ENCODE data around the gene CCDC102B. TPM values are rescaled to one million over a fixed set of nuclear protein-coding genes. Genes with fewer than 3 reads are reported as not detected.

Gene CCDC102B
- polyA plus RNA-seq, 1 donor from 2014 or later, result 8.7 TPM

GRCh38 chr18:69081846-69082245 lies 284.0 kb downstream of the CCDC102B start:
- Histone ChIP-seq H2AFZ (ENCODE audit: low read depth, low read length) (no peak overlapping the region), H3F3A (ENCODE audit: insufficient read depth, low read length, poor library complexity, severe bottlenecking) (no peaks in the 10 kb centered on the region), H3K36me3 (ENCODE audit: insufficient read depth, low read length) (no peaks in the 10 kb centered on the region), H3K4me2 (ENCODE audit: low read length) (no peak overlapping the region), H4K20me1 (ENCODE audit: insufficient read depth) (no peaks in the 10 kb centered on the region), H3K27me3 (ENCODE audit: insufficient read depth, low read depth, low read length) (no peaks in the 10 kb centered on the region), H3K4me3 (ENCODE audit: low read length) (no peak overlapping the region), H3K9me2 (ENCODE audit: insufficient read depth, low read length) (no peaks in the 10 kb centered on the region), H3K79me2 (replicated peaks; ENCODE audit: insufficient read depth, low read length) (no peaks in the 10 kb centered on the region), H3K27ac (ENCODE audit: low read length) (no peak overlapping the region), H3K9me3 (ENCODE audit: low read length) (no peaks in the 10 kb centered on the region), H3K9ac (ENCODE audit: low read length) (no peak overlapping the region)
- TF ChIP-seq EP300 (conservative IDR thresholded peaks at IDR 0.05; ENCODE audit: poor library complexity, severe bottlenecking) (peak; percentile 17), CTCF (IDR thresholded peaks at IDR 0.05; ENCODE audit: poor library complexity, severe bottlenecking) (no peak)

DNA sequence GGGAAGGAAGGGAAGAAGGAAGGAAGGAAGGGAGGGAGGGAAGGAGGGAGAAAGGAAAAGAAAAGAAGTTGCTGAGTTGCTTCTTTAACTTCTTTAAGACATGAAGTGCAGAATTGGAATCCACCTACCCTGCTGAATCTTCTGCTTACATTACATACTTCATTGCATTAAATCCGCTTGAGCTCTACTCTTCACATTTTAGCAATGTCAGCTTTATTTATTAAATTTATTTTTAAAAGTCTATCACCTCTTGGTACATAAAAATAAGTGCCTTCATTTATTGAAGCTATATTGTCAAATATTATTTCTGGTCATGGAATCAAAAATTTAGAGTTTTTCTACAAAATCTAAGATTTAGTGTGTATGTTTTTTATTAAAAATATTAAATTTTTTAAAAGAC lies 284.6 kb downstream of the CCDC102B start:
- no peaks in the 10 kb centered on the region for H3K27me3 ChIP-seq (ENCODE audit: insufficient read depth, low read depth, low read length)
- no peaks in the 10 kb centered on the region for H4K20me1 ChIP-seq (ENCODE audit: insufficient read depth)
- no peaks in the 10 kb centered on the region for H3K79me2 ChIP-seq (replicated peaks; ENCODE audit: insufficient read depth, low read length)
- H3K9ac ChIP-seq (ENCODE audit: low read length), result no peak overlapping the region
- H2AFZ ChIP-seq (ENCODE audit: low read depth, low read length), result no peak overlapping the region
- H3K4me3 ChIP-seq (ENCODE audit: low read length), result no peak overlapping the region
- H3K27ac ChIP-seq (ENCODE audit: low read length), result no peak overlapping the region
- no peaks in the 10 kb centered on the region for H3K9me3 ChIP-seq (ENCODE audit: low read length)
- no peaks in the 10 kb centered on the region for H3K9me2 ChIP-seq (ENCODE audit: insufficient read depth, low read length)
- TF ChIP-seq CTCF (IDR thresholded peaks at IDR 0.05; ENCODE audit: poor library complexity, severe bottlenecking) (no peak), EZH2 (IDR thresholded peaks at IDR 0.05; ENCODE audit: borderline replicate concordance, insufficient read depth, low read length, poor library complexity, severe bottlenecking) (no peak), POLR2AphosphoS5 (IDR thresholded peaks at IDR 0.05) (no peak)
- TF ChIP-seq, protein P1, sequence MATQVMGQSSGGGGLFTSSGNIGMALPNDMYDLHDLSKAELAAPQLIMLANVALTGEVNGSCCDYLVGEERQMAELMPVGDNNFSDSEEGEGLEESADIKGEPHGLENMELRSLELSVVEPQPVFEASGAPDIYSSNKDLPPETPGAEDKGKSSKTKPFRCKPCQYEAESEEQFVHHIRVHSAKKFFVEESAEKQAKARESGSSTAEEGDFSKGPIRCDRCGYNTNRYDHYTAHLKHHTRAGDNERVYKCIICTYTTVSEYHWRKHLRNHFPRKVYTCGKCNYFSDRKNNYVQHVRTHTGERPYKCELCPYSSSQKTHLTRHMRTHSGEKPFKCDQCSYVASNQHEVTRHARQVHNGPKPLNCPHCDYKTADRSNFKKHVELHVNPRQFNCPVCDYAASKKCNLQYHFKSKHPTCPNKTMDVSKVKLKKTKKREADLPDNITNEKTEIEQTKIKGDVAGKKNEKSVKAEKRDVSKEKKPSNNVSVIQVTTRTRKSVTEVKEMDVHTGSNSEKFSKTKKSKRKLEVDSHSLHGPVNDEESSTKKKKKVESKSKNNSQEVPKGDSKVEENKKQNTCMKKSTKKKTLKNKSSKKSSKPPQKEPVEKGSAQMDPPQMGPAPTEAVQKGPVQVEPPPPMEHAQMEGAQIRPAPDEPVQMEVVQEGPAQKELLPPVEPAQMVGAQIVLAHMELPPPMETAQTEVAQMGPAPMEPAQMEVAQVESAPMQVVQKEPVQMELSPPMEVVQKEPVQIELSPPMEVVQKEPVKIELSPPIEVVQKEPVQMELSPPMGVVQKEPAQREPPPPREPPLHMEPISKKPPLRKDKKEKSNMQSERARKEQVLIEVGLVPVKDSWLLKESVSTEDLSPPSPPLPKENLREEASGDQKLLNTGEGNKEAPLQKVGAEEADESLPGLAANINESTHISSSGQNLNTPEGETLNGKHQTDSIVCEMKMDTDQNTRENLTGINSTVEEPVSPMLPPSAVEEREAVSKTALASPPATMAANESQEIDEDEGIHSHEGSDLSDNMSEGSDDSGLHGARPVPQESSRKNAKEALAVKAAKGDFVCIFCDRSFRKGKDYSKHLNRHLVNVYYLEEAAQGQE (IDR thresholded peaks at IDR 0.05; ENCODE audit: borderline replicate concordance), result no peak
- no peaks in the 10 kb centered on the region for H3K36me3 ChIP-seq (ENCODE audit: insufficient read depth, low read length)
- no peaks in the 10 kb centered on the region for H3F3A ChIP-seq (ENCODE audit: insufficient read depth, low read length, poor library complexity, severe bottlenecking)
- H3K4me2 ChIP-seq (ENCODE audit: low read length), result no peak overlapping the region

DNA sequence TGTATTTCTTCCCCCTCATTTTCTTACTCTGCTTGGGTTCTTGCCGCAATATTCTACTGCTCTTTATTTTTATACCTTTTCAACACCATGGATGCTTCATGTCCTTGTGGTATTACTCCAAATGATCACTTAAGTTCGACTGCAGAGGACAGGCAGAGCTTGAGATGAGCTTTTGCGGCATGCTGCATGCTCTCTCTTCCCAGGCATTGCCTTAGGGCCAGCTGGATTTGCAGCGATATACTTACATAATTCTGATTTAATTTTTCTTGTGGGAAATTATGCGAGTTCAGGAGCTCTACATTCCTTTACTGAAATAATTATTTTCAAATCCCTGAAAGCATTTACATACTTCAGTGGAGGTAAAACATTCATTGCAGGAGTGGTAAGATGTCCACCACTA lies 288.1 kb downstream of the CCDC102B start:
- no peaks in the 10 kb centered on the region for H3K36me3 ChIP-seq (ENCODE audit: insufficient read depth, low read length)
- H3K9me2 ChIP-seq (ENCODE audit: insufficient read depth, low read length), result no peaks in the 10 kb centered on the region
- no peak overlapping the region for H2AFZ ChIP-seq (ENCODE audit: low read depth, low read length)
- no peaks in the 10 kb centered on the region for H4K20me1 ChIP-seq (ENCODE audit: insufficient read depth)
- H3K9me3 ChIP-seq (ENCODE audit: low read length), result no peaks in the 10 kb centered on the region
- no peaks in the 10 kb centered on the region for H3K27me3 ChIP-seq (ENCODE audit: insufficient read depth, low read depth, low read length)
- no peak overlapping the region for H3K4me2 ChIP-seq (ENCODE audit: low read length)
- no peak overlapping the region for H3K9ac ChIP-seq (ENCODE audit: low read length)
- no peak overlapping the region for H3K4me3 ChIP-seq (ENCODE audit: low read length)
- H3K27ac ChIP-seq (ENCODE audit: low read length), result no peak overlapping the region
- no peaks in the 10 kb centered on the region for H3K79me2 ChIP-seq (replicated peaks; ENCODE audit: insufficient read depth, low read length)
- no peaks in the 10 kb centered on the region for H3F3A ChIP-seq (ENCODE audit: insufficient read depth, low read length, poor library complexity, severe bottlenecking)
- TF ChIP-seq MXI1 (conservative IDR thresholded peaks at IDR 0.05; ENCODE audit: poor library complexity, severe bottlenecking) (no peak), POLR2AphosphoS5 (IDR thresholded peaks at IDR 0.05) (no peak), EZH2 (IDR thresholded peaks at IDR 0.05; ENCODE audit: borderline replicate concordance, insufficient read depth, low read length, poor library complexity, severe bottlenecking) (no peak), CTCF (IDR thresholded peaks at IDR 0.05; ENCODE audit: poor library complexity, severe bottlenecking) (no peak), SMC3 (conservative IDR thresholded peaks at IDR 0.05; ENCODE audit: poor library complexity) (no peak), RAD21 (conservative IDR thresholded peaks at IDR 0.05) (no peak)
- TF ChIP-seq, protein P1 (IDR thresholded peaks at IDR 0.05; ENCODE audit: borderline replicate concordance), result no peak

Data from neural cell (in vitro differentiated cells).